GM23338 (cell line): ENCODE results near the gene UIMC1.

Source experiments
- CREB1 ChIP-seq: fragments of 250-450 bp; sonication (Bioruptor Pico); IDR thresholded peaks from 2 replicates; pipeline ENCODE4 v1.5.0; 2020; ENCODE audit warnings: low read depth, mild to moderate bottlenecking, moderate library complexity
- ETS1 ChIP-seq: IDR thresholded peaks from 2 replicates; pipeline ENCODE4 v1.6.1; 2016; ENCODE audit warnings: antibody characterized with exemption
- EZH2 ChIP-seq: fragments of 200-600 bp; sonication (generic); IDR thresholded peaks from one replicate; pipeline ENCODE4 v1.8.0; 2017; ENCODE audit warnings: antibody characterized with exemption, mild to moderate bottlenecking, low read depth; ENCODE audit not compliant: unreplicated experiment
- EZH2phosphoT487 ChIP-seq: fragments of 200-600 bp; sonication (generic); IDR thresholded peaks from one replicate; pipeline ENCODE4 v1.8.1; 2018; ENCODE audit warnings: antibody characterized with exemption; ENCODE audit not compliant: unreplicated experiment
- JUNB ChIP-seq: IDR thresholded peaks from one replicate; pipeline ENCODE4 v1.6.1; 2016; ENCODE audit warnings: antibody characterized with exemption; ENCODE audit not compliant: unreplicated experiment
- NANOG ChIP-seq: IDR thresholded peaks from 2 replicates; pipeline ENCODE4 v1.6.1; 2016; ENCODE audit warnings: antibody characterized with exemption, borderline replicate concordance
- POLR2AphosphoS5 ChIP-seq: IDR thresholded peaks from 2 replicates; pipeline ENCODE4 v1.6.1; 2016; ENCODE audit warnings: antibody characterized with exemption, low read depth
- TF ChIP-seq, protein P1 (sequence below), 2 experiments: fragments of 200-600 bp in 1 of 2; sonication (generic) in 1 of 2; conservative IDR thresholded peaks; 2 replicates each; pipeline versions ENCODE4 v1.5.1 to v1.6.1; 2016 to 2017; ENCODE audit warnings: antibody characterized with exemption in 2 of 2, low read depth in 2 of 2, mild to moderate bottlenecking in 2 of 2, moderate library complexity in 1 of 2
- TF ChIP-seq, protein P2 (sequence below): IDR thresholded peaks from one replicate; pipeline ENCODE4 v1.6.1; 2018; ENCODE audit warnings: antibody characterized with exemption; ENCODE audit not compliant: unreplicated experiment
- TF ChIP-seq, protein P3 (sequence below): fragments of 250-450 bp; sonication (Bioruptor Pico); IDR thresholded peaks from 2 replicates; pipeline ENCODE4 v1.5.0; 2020; ENCODE audit warnings: mild to moderate bottlenecking, moderate library complexity

- TF ChIP-seq, protein P1, sequence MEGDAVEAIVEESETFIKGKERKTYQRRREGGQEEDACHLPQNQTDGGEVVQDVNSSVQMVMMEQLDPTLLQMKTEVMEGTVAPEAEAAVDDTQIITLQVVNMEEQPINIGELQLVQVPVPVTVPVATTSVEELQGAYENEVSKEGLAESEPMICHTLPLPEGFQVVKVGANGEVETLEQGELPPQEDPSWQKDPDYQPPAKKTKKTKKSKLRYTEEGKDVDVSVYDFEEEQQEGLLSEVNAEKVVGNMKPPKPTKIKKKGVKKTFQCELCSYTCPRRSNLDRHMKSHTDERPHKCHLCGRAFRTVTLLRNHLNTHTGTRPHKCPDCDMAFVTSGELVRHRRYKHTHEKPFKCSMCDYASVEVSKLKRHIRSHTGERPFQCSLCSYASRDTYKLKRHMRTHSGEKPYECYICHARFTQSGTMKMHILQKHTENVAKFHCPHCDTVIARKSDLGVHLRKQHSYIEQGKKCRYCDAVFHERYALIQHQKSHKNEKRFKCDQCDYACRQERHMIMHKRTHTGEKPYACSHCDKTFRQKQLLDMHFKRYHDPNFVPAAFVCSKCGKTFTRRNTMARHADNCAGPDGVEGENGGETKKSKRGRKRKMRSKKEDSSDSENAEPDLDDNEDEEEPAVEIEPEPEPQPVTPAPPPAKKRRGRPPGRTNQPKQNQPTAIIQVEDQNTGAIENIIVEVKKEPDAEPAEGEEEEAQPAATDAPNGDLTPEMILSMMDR (conservative IDR thresholded peaks at IDR 0.05; ENCODE audit: low read depth in 2 of 2) = no peak
- TF ChIP-seq POLR2AphosphoS5 (no peak), CREB1 (no peak), NANOG (no peak), JUNB (no peak), EZH2 (no peak), EZH2phosphoT487 (no peak), ETS1 (no peak)
- TF ChIP-seq, protein P2, sequence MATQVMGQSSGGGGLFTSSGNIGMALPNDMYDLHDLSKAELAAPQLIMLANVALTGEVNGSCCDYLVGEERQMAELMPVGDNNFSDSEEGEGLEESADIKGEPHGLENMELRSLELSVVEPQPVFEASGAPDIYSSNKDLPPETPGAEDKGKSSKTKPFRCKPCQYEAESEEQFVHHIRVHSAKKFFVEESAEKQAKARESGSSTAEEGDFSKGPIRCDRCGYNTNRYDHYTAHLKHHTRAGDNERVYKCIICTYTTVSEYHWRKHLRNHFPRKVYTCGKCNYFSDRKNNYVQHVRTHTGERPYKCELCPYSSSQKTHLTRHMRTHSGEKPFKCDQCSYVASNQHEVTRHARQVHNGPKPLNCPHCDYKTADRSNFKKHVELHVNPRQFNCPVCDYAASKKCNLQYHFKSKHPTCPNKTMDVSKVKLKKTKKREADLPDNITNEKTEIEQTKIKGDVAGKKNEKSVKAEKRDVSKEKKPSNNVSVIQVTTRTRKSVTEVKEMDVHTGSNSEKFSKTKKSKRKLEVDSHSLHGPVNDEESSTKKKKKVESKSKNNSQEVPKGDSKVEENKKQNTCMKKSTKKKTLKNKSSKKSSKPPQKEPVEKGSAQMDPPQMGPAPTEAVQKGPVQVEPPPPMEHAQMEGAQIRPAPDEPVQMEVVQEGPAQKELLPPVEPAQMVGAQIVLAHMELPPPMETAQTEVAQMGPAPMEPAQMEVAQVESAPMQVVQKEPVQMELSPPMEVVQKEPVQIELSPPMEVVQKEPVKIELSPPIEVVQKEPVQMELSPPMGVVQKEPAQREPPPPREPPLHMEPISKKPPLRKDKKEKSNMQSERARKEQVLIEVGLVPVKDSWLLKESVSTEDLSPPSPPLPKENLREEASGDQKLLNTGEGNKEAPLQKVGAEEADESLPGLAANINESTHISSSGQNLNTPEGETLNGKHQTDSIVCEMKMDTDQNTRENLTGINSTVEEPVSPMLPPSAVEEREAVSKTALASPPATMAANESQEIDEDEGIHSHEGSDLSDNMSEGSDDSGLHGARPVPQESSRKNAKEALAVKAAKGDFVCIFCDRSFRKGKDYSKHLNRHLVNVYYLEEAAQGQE = no peak
- TF ChIP-seq, protein P3, sequence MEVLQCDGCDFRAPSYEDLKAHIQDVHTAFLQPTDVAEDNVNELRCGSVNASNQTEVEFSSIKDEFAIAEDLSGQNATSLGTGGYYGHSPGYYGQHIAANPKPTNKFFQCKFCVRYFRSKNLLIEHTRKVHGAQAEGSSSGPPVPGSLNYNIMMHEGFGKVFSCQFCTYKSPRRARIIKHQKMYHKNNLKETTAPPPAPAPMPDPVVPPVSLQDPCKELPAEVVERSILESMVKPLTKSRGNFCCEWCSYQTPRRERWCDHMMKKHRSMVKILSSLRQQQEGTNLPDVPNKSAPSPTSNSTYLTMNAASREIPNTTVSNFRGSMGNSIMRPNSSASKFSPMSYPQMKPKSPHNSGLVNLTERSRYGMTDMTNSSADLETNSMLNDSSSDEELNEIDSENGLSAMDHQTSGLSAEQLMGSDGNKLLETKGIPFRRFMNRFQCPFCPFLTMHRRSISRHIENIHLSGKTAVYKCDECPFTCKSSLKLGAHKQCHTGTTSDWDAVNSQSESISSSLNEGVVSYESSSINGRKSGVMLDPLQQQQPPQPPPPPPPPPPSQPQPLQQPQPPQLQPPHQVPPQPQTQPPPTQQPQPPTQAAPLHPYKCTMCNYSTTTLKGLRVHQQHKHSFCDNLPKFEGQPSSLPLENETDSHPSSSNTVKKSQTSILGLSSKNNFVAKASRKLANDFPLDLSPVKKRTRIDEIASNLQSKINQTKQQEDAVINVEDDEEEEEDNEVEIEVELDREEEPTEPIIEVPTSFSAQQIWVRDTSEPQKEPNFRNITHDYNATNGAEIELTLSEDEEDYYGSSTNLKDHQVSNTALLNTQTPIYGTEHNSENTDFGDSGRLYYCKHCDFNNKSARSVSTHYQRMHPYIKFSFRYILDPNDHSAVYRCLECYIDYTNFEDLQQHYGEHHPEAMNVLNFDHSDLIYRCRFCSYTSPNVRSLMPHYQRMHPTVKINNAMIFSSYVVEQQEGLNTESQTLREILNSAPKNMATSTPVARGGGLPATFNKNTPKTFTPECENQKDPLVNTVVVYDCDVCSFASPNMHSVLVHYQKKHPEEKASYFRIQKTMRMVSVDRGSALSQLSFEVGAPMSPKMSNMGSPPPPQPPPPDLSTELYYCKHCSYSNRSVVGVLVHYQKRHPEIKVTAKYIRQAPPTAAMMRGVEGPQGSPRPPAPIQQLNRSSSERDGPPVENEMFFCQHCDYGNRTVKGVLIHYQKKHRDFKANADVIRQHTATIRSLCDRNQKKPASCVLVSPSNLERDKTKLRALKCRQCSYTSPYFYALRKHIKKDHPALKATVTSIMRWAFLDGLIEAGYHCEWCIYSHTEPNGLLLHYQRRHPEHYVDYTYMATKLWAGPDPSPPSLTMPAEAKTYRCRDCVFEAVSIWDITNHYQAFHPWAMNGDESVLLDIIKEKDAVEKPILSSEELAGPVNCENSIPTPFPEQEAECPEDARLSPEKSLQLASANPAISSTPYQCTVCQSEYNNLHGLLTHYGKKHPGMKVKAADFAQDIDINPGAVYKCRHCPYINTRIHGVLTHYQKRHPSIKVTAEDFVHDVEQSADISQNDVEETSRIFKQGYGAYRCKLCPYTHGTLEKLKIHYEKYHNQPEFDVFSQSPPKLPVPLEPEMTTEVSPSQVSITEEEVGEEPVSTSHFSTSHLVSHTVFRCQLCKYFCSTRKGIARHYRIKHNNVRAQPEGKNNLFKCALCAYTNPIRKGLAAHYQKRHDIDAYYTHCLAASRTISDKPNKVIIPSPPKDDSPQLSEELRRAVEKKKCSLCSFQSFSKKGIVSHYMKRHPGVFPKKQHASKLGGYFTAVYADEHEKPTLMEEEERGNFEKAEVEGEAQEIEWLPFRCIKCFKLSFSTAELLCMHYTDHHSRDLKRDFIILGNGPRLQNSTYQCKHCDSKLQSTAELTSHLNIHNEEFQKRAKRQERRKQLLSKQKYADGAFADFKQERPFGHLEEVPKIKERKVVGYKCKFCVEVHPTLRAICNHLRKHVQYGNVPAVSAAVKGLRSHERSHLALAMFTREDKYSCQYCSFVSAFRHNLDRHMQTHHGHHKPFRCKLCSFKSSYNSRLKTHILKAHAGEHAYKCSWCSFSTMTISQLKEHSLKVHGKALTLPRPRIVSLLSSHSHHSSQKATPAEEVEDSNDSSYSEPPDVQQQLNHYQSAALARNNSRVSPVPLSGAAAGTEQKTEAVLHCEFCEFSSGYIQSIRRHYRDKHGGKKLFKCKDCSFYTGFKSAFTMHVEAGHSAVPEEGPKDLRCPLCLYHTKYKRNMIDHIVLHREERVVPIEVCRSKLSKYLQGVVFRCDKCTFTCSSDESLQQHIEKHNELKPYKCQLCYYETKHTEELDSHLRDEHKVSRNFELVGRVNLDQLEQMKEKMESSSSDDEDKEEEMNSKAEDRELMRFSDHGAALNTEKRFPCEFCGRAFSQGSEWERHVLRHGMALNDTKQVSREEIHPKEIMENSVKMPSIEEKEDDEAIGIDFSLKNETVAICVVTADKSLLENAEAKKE (CRISPR knock-in tag) = no peak
Observed at GRCh38 chr5:177008716-177009115, 2.1 kb upstream of the UIMC1 start.
